Measurements from ENCODE around the gene ATP8A2.

DNA sequence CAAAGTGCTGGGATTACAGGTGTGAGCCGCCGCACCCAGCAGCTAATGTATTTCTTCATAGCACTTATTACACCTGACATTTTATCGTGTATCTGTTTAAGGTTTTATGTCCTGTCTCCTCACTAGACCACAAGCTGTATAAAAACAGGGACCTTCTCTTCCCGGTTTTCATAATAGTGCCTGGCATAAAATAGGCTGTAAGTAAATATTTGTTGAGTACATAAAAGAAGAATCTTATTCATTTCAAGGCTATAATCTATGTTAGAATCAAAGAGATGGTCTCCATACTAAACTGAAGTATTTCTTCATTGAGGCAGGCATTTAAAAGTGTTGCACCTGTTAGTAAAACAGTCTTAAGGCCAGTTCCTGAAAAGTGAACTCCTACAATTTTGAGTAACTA lies 486.1 kb downstream of the ATP8A2 start:
- TF ChIP-seq YY1 (IDR thresholded peaks at IDR 0.05; ENCODE audit: insufficient read depth, insufficient read length) (no peak), SUZ12 (IDR thresholded peaks at IDR 0.05; ENCODE audit: extremely low read depth, insufficient read depth, insufficient read length) (no peak)

Data from NT2/D1 (cell line).